C1 segment of cervical spinal cord (tissue), 14 donors: ENCODE data around the gene RNF8.

Experiments used
- DNase-seq, 14 donors: peaks; one replicate each; lab custom pipeline; 2025; lab: John Stamatoyannopoulos, UW

The RNF8 gene

GRCh38 chr6:37357288-37357687, 3.5 kb downstream of the RNF8 start:
- no peak for DNase-seq

GRCh38 chr6:37357860-37358259, 4.1 kb downstream of the RNF8 start:
- no peak for DNase-seq

- no peak for DNase-seq
Observed at GRCh38 chr6:37359039-37359438, 5.3 kb downstream of the RNF8 start.

- no peak for DNase-seq
Observed at GRCh38 chr6:37362101-37362828, 8.5 kb downstream of the RNF8 start.

- no peak for DNase-seq
Observed at GRCh38 chr6:37365791-37366190, 12.0 kb downstream of the RNF8 start.

- DNase-seq: no peak
Observed at GRCh38 chr6:37366910-37367309, 13.1 kb downstream of the RNF8 start.

- no peak for DNase-seq
Observed at GRCh38 chr6:37368961-37369320, 15.2 kb downstream of the RNF8 start.

- no peak for DNase-seq
Observed at GRCh38 chr6:37369321-37370201, 15.8 kb downstream of the RNF8 start.

- DNase-seq: peak in 1 of 14 donors; percentile 7
Observed at GRCh38 chr6:37371154-37372083, 17.6 kb downstream of the RNF8 start.

GRCh38 chr6:37372116-37372515, 18.3 kb downstream of the RNF8 start:
- no peak for DNase-seq

- DNase-seq: no peak
Observed at GRCh38 chr6:37373822-37374471, 20.2 kb downstream of the RNF8 start.

- no peak for DNase-seq
Observed at GRCh38 chr6:37375376-37375775, 21.6 kb downstream of the RNF8 start.

GRCh38 chr6:37376078-37376743, 22.4 kb downstream of the RNF8 start:
- DNase-seq: no peak

GRCh38 chr6:37381579-37381978, 27.8 kb downstream of the RNF8 start:
- DNase-seq: no peak

- no peak for DNase-seq
Observed at GRCh38 chr6:37382994-37383765, 29.4 kb downstream of the RNF8 start.

GRCh38 chr6:37388578-37388977, 34.8 kb downstream of the RNF8 start:
- DNase-seq: no peak

GRCh38 chr6:37389857-37390256, 36.1 kb downstream of the RNF8 start:
- DNase-seq: no peak

- no peak for DNase-seq
Observed at GRCh38 chr6:37391120-37391519, 37.3 kb downstream of the RNF8 start.

GRCh38 chr6:37392821-37393220, 39.0 kb downstream of the RNF8 start:
- DNase-seq: no peak

GRCh38 chr6:37393381-37393929, 39.7 kb downstream of the RNF8 start:
- DNase-seq: no peak
